ENCODE results near the gene KIAA1210.
"Not testable (repeated sequence)": the region's sequence is repeated elsewhere in the genome, so short reads cannot be mapped to it uniquely, and the experiment has no call there.

Gene KIAA1210

DNA sequence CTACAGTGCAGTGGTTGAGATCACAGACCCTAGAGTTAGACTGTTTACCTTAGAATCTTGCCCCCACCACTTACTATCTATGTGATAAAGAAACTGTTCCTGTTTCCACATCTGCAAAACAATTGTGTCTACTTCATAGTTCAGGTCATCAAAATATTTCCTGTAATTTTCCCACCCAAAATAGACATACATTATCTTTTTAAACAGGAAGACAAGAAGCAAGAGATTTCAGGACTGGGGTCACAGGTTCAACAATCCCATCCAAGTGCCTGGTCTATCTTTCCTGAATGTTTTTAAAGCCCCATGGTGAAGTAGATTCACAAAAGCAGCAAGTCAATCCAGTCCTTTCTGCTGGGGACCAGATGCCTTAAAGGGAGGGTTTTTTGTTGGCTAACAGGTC, 96.6 kb downstream of the KIAA1210 start:
- DNase-seq: no peak

DNA sequence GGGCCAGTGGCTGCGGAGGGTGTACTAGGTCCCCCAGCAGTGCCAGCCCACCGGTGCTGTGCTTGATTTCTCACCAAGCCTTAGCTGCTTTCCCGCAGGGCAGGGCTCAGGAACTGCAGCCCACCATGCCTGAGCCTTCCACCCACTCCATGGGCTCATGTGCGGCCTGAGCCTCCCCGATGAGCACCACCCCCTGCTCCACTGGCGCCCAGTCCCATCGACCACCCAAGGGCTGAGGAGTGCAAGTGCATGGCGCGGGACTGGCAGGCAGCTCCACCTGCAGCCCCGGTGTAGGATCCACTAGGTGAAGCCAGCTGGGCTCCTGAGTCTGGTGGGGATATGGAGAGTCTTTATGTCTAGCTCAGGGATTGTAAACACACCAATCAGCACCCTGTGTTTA, 98.0 kb downstream of the KIAA1210 start:
- DNase-seq: not testable (repeated sequence)

DNA sequence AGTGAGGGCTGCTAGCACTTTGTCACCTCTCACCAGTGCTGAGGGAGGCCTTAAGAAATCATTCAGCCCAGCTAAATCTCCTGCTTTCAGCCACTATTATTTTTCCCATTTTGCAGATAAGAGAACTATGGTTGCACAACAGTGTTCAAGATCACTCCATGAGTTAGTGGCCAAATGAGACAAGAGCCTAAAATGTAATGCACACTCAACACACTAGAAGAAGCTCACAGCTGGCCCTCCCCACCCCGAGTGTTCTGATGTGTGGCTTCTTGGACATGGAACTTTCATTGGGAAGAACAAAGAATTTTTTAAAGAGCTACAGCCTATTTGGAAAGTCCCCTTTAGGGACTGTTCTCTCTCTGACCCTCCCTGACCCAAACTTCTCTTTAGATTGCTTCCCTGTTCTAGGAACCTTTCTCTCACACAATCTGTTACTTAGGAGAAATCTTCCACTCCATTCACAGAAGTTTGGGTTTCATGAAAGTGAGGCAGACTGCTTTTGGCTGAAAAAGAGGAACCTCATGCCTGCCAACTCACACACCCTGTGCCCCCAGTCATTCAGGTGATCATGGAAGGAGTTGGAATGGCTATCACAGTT, 98.8 kb downstream of the KIAA1210 start:
- DNase-seq: no peak
